NCI-H1436 treated with DMSO at 0.1 percent for 48 hours (cell line): ENCODE results near the gene STK16.

Source experiments
- DNase-seq: peaks from one replicate; lab custom pipeline; 2025; lab: John Stamatoyannopoulos, UW

Gene STK16

DNA sequence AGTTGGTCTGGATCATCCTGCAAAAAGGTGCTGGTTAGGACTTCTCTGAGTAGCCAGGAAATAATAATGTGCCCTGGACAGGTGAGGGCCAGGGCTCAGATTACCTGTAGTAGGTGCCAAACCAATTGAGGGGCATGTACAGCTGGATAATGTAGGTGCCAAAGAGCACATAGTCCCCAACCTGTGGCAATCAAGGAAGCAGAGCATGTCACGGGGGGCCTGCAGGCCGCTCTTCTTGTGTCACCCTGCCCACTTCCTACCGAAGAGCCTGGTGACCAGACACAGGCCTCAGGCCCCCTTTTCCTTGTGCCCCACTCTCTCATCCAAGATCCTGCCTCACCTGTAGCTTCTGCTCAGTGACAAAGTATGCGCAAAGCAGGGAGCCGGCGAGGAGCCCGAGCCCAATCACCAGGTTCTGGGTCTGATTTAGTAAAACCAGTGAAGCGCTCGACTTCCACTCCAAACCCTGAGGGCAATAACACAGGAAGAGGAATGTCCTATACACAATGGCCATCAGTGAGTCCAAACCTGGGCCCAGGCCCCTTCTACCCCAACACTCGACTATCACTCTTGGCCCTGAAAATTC is 31.7 kb upstream of the STK16 start:
- no peak for DNase-seq

DNA sequence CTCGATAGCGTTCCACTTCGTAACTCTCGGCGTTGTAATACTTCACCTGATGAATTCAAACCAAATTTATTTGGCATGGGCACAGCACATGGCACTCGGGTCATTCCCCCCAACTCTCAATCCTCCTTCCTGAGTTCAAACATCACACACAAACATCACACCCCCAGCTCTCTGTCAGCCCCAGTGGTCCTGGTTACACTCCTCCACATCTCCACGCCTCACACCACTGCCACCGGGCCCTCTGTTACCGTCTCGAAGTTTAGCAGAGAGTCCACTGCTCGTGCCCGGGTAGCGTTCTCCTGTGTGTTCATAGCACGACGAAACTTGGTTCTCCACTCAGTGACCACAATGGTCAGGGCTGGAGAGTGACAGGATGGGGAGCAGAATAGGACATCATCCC is 31.1 kb upstream of the STK16 start:
- no peak for DNase-seq

DNA sequence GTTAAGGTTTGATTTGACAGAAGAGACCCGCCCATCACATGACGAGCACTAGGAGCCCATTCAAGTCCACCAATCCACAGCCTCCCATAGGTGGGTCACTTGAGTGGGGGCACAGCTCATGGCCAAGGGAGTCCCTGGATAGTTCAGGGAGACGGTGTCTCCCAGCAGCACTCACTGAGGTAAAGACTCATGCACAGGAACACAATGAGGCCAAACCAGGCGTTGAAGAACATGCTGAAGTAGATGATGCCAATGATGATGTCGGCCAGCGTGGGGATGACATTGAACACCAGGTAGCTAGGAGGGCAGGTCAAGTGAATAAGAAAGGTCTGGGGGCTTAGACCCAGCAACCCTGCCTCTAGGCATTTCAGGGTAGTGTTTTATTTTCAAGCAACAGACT is 30.5 kb upstream of the STK16 start:
- DNase-seq: no peak

DNA sequence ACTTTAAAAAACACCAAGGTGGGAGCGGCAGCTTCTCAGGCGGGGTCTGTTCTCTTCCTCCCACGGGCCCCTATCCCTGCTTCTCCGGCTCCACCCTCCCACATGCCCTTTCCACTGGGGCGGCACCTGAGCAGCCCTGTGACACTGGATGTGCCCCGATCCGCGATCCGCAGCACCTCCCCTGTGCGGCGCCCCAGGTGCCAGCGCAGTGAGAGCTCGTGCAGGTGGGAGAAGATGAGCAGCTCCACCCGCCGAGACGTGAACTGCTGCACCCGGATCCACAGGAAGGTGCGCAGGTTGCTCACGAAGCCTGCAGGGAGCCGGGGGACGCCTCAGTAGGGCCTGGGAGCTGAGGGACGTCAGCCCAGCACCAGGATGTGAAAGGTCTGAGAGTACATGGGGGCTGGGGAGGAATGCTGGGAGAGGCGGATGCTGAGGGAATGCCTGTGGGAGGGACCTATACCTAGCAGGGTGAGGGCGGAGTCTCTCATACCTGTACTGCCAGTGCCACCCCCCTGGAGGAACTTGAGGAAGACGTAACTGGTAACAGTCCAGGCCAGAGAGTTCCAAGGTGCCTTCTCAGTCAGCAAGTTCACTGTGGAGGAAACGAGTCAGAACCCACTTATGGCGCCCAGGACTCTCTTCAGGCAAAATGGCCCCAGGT is 29.3 kb upstream of the STK16 start:
- DNase-seq: no peak

DNA sequence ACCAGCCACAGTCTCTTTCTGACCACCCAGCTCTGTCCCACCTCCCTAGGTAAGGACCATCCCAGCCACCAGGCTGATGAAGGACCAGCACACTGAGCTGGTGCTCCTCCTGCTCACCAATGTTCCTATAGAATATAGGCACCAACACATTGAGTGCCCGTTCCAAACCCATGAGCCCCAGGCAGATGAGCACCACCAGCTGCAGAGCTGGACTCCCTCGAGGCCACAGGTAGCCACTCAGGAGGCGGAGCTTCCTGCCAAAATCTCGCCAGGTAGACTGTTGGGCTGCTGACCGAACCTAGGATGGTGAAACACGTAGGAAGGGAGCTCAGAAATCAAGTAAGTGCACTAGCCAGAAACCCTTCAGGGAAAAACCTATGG is 28.8 kb upstream of the STK16 start:
- DNase-seq: no peak

DNA sequence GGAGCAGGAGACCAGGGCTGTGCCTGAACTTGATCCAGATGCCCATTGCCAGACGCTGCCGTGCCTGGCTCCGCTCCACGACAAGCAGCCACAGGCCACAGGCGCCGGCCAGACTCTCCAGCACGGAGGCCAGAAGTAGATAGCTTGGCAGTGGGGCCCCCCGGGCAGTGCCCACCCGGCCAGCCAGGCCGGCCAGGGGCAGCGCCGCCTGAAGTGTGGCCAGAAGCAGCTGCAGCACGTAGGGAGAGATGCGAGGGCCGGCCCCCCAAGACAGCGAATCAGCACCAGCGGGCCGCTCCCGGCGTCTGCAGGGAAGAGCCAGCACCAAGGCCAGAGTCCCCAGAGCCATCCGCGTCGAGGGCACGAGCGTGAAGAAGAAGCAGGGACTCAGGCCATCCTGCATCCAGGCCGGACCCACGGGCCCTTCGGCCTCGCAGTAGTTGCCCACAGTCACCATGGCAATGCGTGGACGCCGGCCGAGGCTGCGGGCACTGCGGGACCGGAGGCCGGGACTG is 27.0 kb upstream of the STK16 start:
- DNase-seq: no peak

DNA sequence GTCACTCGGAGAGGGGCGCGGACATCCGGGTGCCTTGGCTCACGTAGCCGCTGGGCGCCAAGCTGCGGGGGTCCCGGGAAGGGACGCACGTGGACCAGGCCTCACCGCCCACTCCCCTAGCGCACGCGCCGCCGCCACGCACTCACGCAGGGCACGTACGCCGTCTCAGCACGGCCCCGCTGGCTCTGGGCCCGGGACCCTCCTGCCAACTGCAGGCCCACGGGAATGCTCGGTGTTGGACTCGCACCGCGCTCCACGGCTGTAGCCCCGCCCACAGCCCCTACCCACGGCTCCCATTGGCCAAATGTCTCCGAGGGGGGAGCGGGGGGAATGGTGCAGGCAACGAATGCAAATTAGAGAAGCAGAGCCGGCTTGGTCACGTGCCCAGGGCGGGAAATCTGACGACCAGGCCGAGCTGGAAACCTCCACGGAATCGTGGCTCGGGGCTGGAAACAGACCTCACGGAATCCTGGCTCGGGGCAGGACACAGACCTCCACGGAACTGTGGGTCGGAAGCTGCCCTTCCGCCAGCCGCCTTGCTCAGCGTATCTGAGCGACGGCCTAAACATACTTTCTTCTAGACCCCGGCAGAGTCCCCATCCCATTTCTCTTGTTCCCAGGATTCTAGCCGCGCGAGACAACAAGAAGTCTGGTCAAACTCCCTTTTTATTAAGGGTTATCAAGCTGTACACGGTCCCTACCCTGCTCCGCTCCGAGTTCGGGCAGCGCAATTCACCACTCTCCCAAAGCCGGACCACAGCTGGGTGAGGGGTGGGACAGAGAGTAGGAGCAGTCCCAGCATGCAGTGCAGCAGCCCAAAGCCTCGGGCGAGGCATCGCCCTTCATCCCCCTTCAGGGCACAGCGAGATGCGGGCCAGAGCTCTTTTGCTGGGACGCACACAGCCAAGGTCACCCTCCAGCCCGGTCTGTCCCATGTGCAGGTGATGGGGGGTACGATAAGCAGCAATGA is 26.3 kb upstream of the STK16 start, which contains the start of gene ABCB6:
Gene ABCB6, minus strand, starts transcription at position 227 of the 970 bp plus-strand sequence. CDS start 285 bp downstream, outside the sequence.
- DNase-seq: peak; percentile 66

DNA sequence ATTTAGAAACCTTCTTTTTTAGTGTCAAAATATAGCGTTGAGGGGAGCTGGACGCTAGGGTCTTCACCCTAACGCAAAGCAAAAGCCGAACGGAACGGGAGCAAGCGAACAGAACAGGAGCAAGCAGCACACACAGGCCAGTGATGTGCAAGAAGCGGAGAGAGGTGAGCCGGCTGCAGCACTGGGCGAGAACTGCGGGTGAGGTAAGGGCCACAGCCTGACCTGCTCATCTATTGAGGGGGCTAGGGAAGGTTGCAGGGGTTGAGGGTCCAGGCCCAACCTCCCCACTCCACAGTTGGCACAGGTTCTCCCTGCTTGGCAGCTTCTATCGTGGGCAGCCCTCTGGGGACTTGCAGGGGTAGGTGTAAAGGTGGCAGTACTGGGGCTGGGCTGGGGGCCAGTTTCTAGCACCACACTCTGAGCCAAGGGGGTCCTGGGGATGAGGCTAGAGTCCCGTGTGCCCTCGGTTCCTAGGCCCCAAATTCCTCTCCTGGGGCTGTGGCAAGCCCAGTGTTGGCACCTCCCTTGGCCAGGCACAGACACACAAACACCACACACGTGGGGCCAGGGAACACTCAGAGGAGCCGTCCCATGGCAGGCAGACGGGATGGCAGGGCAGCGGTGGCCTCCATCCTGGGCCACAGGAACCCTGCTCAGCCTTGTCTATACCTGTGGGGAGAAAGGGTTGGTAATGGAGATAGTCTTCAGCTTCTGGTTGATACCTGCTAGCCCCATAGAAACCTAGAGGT is 25.3 kb upstream of the STK16 start:
- no peak for DNase-seq

DNA sequence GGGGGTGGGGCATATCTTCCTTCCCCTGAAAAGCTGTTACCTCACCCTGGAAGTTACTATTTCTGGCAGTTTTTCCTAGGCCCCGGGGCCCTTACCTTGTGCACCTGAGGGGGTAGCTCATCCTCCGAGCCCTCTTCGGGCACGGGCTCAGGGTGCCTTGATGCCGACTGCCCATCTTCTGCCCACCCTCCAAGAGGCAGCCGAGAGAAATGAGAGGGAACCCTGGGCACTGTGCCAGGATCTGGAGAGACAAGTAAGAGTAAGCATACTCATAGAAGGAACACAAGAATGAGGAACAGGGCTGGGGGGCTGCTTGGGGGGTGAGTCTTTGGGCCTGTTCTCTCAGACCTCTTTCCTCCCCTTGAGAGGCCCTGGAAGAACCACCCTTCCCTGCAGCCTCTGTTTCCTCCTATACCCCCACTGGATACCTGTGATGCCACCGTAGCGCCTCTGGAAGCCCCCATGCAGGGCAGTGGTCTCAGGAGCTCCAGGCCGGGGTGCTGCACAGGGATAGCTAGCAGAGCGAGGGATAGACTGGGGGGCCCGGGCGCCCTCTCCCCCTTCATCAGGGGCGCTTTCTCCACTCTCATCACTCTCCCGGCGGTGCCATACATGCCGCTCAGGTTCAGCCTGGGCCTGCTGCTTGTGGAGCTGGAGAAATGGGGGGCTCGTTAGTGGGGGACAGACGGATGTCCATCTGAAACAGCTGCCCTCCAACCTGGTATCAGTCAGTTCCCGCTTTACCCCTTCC is 24.5 kb upstream of the STK16 start:
- DNase-seq: no peak

DNA sequence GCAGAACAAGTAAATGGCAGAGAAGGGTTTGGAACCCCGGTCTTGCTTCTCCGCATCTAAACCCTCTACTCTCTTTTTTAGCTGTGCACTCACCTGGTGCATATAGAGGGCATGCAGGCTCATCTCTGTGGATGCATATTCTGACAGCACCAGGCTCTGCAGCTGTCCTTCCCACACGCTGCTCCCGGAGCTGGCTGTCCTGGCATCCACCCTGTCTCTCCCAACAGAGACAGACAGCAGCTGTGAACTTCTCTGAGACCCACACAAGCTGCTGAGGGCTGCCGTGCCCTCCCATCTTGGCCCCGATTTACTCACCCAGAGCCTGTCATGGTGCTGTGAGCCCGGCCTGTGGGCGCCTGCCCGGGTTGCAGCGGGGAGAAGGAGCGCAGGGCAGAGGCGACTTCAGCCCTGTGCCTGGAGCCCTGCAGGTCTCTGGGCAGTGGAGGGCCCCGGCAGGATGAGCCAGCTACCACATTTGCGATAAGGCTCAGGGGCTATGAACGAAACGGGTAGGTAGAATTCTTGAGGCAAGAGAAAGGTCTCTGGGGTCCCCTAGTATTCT is 23.2 kb upstream of the STK16 start:
- no peak for DNase-seq

DNA sequence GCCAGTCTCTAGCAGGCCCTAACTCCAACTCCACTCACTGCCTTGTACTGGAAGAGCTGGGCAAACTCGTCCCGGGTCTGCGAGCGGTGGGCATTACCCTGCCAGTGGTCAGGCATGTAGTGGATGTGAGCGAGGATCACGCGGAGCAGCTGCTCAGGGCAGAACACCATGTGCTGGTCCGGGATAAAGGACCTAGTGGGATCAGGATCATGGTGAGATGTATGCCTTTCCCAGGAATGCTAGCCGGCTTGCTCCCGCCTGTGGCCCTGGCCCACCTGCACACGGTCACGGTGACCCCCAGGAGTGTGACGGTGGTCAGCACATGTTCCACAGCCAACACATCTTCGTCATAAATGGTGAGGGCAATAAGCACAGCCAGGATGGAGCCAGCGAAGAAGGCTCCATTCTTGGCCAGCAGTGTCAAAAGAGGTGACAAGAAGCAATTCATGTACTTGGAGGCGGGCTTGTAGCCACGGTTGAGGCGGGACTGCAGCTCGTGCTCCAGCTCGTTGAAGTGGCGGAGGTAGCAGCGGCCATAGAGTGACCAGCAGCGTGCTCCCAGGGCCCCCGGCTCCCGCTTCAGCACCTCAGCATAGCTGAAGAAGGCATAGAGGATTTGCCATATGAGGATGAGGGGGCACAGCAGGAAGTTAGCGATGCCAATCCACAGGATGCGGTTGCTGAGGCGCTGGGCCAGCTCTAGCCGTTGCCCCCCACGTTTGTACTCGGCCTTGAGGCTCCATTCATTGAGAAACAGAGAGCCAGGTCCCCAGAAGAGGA is 21.3 kb upstream of the STK16 start:
- no peak for DNase-seq

DNA sequence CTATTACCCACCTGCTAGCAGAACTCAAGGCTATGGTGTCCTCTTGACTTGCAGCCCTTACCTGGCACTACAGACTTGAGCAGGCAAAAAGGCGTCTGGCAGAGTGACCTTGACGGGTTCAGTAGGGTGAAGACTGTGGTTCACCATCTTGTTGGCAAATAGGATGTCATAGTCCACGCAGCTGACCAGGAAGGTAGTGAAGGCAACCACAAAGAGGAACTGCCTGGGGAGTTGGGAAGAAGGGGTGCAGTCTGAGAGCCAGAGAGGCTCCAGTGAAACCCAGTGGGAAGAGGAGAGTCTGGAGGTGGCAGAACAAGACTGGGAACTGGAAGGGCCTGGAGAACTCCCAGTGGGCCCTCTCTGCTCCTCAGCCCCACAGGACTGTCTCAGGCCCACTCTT is 19.9 kb upstream of the STK16 start:
- DNase-seq: no peak

DNA sequence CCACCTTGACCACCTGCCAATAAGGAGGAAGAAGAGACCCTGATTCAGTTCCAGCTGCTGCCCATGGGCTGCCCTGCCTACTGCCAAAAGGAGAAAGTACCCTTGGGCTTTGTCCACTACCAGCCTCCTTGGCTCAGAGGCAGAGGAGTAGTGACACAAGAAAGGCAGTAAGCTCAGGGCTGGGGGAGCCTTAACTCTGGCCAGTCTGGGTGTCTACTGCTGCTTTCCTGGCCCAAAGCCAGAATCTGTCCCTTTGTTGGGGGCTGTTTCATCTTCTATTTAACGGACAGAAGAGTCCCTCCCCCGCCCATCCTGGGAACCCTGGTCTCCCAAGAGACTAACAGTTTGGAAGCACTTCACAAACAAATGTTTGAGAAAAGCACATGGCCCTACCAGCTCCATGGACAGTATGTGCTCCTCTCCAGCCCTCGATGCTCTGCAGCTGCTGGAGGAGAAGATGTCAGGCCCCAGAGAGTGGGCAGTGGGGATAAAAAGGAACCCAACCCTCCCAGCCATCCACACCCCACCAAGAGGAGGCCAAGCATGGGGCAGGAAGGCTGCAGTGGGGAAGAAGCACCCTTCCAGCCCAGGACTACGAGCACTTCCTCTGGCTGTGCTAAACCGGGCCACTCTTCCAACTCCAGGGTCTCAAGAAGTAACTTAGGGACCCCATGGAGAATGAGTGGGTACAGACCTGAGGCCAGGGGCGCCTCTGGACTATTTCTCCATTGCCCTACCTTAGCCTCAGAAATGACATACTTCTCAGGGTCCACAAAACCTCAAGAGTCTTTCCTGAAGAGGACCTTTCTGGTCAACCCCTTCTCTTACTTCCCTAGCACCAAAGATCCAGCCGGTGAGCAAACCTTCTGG is 17.0 kb upstream of the STK16 start:
- no peak for DNase-seq

DNA sequence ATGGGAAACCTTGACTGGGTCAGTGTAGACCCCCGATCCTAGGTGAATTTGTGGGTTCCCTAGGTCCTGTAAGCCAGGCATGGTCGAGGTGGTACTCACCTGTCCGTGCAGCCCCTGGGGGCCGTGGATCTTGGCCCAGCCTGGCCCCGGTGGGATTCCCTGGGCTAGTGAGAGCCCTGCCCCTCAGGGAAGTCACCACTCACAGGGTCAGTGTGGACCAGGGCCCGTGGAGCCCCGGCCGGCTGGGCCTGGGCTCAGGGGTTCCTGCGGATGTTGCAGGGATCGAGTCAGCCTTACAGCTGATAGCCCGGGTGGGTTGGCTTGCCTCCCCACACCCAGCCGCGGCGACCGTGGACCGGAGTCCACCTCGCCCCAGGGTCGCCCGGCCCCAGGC is 16.4 kb upstream of the STK16 start:
- DNase-seq: no peak

DNA sequence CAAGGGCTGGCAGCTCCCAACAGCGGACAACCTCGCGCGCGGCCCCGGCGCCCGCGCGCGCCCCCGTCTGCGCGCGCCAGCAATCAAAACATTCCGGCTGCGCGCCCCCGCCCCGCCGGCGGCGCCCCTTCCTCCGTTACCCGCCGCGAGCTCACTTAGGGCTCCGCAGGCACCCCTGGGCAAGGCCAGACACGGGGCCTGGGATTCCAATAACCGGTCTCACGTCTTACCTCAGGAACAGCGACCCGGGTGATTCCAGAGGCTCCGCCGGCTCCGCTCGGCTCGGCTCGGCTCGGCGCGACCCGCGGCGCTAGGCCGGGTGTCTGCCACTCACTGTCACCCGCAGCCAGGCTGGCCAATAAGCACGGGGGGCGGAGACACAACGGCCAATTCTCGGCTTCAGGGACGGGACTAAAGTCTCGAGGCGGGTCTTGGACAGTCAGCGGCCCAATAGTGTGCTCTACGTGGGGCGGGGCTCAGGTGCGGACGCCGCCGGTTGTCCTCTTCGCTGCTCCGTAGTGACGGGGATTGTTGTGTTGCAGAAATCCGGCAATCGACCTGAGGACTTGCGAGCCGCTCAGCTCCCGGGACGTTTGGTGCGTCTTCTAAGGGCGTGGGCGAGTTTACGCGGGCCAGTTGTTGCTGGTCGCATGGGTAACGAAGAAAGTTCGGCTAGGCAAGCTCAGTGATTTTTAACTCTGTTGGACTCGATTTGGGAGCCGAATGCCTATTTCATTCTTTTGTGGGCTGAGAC is 15.8 kb upstream of the STK16 start, which contains the start of the genes ANKZF1 and ATG9A:
Gene ANKZF1, plus strand, starts transcription at position 502 of the 754 bp plus-strand sequence. CDS start 452 bp downstream, outside the sequence.
Gene ATG9A, minus strand, starts transcription at position 332 of the 754 bp plus-strand sequence. CDS start 1,612 bp downstream, outside the sequence.
- DNase-seq: peak; percentile 94

DNA sequence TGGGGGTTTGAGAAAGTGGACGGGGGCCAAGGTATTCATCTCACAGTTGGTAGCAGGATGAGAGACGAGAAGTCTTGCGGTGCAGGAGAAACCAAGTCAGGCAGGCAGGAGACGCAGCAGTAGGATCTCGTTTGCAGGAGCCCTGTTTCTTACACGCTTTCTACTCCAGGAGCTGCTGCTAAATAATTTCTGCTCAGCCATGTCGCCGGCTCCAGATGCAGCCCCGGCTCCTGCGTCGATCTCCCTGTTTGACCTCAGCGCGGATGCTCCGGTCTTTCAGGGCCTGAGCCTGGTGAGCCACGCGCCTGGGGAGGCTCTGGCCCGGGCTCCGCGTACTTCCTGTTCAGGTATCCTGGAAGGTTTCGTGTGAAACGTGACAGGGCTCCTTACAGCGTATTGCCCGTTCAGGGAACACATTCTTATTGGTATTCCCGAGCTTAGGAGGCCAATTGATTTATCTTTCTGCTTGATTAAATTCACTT is 15.2 kb upstream of the STK16 start:
- no peak for DNase-seq

DNA sequence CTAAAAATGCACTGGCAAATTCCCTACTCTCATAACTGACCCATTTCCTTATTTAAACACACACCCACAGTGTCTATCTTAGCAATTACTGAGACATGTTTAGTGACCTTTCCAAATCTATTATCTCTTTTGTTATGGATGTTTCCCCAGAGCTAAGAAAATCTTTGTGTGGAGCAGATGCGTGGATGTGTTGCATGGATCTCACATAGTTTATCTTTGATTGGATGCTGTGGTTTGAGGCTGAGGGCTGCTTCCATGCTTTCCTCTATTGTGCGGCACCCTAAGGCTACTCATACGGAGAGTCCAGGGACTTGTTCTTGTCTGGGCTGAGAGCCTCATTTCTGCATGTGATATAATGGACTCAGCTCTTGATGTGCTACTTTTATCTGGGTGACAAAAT is 10.9 kb upstream of the STK16 start:
- DNase-seq: no peak

DNA sequence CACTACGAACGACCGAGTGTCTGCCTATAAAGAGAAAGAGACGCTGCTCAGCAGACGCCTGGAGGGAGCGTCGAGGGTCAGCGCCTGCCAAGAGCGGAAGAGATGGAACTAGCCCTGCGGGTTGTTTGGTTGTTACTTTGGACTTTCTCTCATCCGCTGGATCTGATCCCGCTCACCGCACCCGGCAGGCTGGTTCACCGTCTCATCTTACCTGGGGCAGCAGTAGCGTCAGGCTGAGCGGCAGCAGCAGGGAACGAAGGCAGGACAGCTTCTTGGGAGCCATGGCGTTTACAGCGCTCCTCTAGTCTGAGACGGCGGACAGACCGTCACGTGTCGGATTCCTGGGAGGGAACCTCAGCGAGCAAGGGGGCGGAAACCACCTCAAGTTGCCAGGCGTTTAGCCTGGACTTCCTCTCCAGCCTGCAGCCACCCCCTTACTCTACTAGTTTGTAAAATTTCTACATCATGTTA is 2.0 kb upstream of the STK16 start:
- no peak for DNase-seq
